HEK293T (cell line): ENCODE data around the gene ZNF804B.

ENCODE experiments used
- LEF1 ChIP-seq: fragments of 450-650 bp; IDR thresholded peaks from 2 replicates; pipeline ENCODE4 v1.6.1; 2017; ENCODE audit warnings: mild to moderate bottlenecking, borderline replicate concordance
- NFRKB ChIP-seq: fragments of 450-650 bp; IDR thresholded peaks from 2 replicates; pipeline ENCODE4 v1.6.1; 2016; ENCODE audit warnings: mild to moderate bottlenecking, moderate library complexity
- SP1 ChIP-seq: fragments of 450-650 bp; IDR thresholded peaks from 2 replicates; pipeline ENCODE4 v1.6.1; 2017

- no peak for TF ChIP-seq SP1
- TF ChIP-seq LEF1 = no peak
- TF ChIP-seq NFRKB = no peak
Measured at GRCh38 chr7:88912852-88913251, 153.4 kb downstream of the ZNF804B start.
